Vagina (tissue), 2 donors: Measurements from ENCODE around the gene USF3.

Experiments
- POLR2A ChIP-seq, 2 donors: fragments of 450-650 bp; IDR thresholded peaks; one replicate each; pipeline ENCODE4 v1.6.1; 2017; ENCODE audit warnings: antibody characterized with exemption in 2 of 2, mild to moderate bottlenecking in 2 of 2, moderate library complexity in 2 of 2
- POLR2AphosphoS5 ChIP-seq, 2 donors: sonication (generic); formaldehyde crosslinking; IDR thresholded peaks; one replicate each; pipeline ENCODE4 v1.9.0; 2017; ENCODE audit warnings: antibody characterized with exemption in 2 of 2, mild to moderate bottlenecking in 2 of 2, low read depth in 1 of 2; ENCODE audit not compliant: insufficient read depth in 1 of 2
- TF ChIP-seq, protein P1 (sequence below), 3 experiments: fragments of 450-650 bp in 2 of 3; fragments of 200-600 bp in 1 of 3; sonication (generic) in 1 of 3; IDR thresholded peaks; one replicate each; pipeline ENCODE4 v1.5.1; 2017 to 2019; ENCODE audit warnings: antibody characterized with exemption in 3 of 3, mild to moderate bottlenecking in 2 of 3, moderate library complexity in 2 of 3

DNA sequence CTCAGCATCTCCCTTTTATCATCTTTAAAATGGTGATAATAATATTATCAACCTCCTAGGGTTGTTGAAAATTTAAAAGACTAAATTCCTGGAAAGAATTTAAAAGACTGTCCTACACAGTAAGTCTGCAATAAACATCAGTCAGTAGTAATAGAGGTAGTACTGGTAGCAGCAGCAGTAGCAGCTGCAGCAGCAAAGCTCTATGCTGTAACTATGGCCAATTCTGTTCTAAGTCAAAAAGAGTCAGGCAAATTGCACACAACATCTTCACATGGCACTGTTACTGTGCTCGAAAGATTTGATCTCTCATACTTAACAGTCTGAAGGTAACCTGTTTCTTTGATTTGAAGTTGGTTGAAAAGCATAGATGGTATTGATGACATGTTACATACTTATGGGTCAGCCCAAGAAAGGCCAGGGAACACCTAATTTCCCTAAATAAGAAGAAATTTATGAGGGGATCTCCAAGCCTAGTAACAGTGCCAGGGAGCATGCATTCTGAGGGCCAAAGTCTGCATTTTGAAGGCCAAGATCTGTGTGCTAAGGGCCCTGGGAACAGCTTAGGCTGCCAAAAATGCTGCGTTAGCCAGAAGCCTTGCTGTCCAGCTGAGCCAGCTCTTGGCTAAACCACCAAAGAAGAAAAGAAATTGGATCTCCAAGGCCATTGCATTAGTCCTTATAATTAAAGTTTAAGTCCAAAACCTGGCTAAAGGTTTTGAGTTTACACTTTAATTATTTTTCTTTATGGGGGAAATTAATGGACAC is 95.8 kb downstream of the USF3 start:
- TF ChIP-seq, protein P1, sequence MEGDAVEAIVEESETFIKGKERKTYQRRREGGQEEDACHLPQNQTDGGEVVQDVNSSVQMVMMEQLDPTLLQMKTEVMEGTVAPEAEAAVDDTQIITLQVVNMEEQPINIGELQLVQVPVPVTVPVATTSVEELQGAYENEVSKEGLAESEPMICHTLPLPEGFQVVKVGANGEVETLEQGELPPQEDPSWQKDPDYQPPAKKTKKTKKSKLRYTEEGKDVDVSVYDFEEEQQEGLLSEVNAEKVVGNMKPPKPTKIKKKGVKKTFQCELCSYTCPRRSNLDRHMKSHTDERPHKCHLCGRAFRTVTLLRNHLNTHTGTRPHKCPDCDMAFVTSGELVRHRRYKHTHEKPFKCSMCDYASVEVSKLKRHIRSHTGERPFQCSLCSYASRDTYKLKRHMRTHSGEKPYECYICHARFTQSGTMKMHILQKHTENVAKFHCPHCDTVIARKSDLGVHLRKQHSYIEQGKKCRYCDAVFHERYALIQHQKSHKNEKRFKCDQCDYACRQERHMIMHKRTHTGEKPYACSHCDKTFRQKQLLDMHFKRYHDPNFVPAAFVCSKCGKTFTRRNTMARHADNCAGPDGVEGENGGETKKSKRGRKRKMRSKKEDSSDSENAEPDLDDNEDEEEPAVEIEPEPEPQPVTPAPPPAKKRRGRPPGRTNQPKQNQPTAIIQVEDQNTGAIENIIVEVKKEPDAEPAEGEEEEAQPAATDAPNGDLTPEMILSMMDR (IDR thresholded peaks at IDR 0.05), result no peak
- TF ChIP-seq POLR2A (IDR thresholded peaks at IDR 0.05) (no peak), POLR2AphosphoS5 (IDR thresholded peaks at IDR 0.05; ENCODE audit: insufficient read depth in 1 of 2, low read depth in 1 of 2) (no peak)
